IPS-18c (cell line): ENCODE results near the gene C13orf46.

Source experiments
- H3K4me3 ChIP-seq: 2 replicates; pipeline ENCODE4 v1.7.0; 2013; ENCODE audit warnings: low read depth, mild to moderate bottlenecking, low read length, moderate library complexity; ENCODE audit not compliant: insufficient read depth
- H3K9me3 ChIP-seq: one replicate; pipeline ENCODE4 v1.6.1; 2013; ENCODE audit warnings: mild to moderate bottlenecking, low read length, moderate library complexity; ENCODE audit not compliant: control insufficient read depth, insufficient read depth

The C13orf46 gene

GRCh38 chr13:113926301-113926761, 47.5 kb downstream of the C13orf46 start:
- Histone ChIP-seq H3K4me3 (no peak overlapping the region), H3K9me3 (no peaks in the 10 kb centered on the region)

DNA sequence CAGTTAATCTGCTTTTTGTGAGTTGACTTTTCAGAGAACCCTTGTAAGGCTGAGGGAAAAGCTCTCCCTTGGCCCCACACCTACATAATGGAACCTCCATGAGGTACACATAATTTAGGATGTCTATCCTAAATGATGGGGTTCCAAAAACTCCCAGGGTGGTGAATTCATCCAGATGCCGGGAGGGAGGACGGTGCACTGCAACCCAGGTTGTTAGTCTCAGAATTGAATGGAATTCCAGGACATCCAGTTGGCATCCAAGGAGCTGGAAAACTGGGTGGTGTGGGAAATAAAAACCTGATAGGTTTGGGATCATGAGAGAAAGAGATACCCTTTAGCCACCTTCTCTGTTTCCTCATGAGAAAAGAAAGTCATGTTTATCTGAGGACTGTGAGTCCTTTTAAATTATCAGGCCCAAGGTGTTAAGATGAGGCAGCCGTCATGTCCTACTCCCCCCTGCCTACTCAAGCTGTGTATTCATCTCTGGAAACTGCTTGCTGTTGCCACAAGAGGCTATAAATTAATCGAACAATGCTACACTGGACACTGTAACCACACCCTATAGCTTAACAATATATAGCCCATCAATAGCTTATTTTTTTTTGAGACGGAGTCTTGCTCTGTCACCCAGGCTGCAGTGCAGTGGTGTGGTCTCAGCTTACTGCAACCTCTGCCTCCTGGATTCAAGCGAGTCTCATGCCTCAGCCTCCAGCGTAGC, 49.5 kb downstream of the C13orf46 start:
- Histone ChIP-seq H3K9me3 (peaks cover 3% of the 10 kb centered on the region), H3K4me3 (no peak overlapping the region)

- Histone ChIP-seq H3K9me3 (peaks cover 5% of the 10 kb centered on the region), H3K4me3 (no peak overlapping the region)
These were observed 50.4 kb downstream of the C13orf46 start for GRCh38 chr13:113923376-113924063.

- H3K9me3 ChIP-seq, result peaks cover 5% of the 10 kb centered on the region
- no peak overlapping the region for H3K4me3 ChIP-seq
These were observed 51.3 kb downstream of the C13orf46 start for GRCh38 chr13:113922412-113923118.

DNA sequence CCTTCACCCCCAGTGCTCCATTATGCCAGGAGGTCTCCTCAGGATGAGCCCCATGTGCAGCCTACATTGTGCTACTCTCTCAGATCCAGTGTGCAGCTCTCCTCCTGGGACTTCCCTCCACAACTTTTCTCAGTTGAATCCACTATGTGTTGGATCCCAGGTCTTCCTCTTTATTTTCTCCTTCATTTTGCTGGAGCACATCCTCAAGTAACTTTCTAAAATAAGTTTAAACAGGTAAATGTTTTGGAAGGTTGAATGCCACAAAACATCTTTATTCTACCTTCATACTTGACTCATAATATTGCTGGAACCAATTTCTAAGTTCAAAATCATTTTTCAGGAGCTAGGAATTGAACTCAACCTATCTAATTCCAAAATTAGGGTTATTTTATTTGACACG, 52.1 kb downstream of the C13orf46 start:
- peaks cover 5% of the 10 kb centered on the region for H3K9me3 ChIP-seq
- H3K4me3 ChIP-seq, result no peak overlapping the region

- H3K4me3 ChIP-seq, result no peak overlapping the region
- peaks cover 5% of the 10 kb centered on the region for H3K9me3 ChIP-seq
These were observed 53.1 kb downstream of the C13orf46 start for GRCh38 chr13:113920606-113921286.

DNA sequence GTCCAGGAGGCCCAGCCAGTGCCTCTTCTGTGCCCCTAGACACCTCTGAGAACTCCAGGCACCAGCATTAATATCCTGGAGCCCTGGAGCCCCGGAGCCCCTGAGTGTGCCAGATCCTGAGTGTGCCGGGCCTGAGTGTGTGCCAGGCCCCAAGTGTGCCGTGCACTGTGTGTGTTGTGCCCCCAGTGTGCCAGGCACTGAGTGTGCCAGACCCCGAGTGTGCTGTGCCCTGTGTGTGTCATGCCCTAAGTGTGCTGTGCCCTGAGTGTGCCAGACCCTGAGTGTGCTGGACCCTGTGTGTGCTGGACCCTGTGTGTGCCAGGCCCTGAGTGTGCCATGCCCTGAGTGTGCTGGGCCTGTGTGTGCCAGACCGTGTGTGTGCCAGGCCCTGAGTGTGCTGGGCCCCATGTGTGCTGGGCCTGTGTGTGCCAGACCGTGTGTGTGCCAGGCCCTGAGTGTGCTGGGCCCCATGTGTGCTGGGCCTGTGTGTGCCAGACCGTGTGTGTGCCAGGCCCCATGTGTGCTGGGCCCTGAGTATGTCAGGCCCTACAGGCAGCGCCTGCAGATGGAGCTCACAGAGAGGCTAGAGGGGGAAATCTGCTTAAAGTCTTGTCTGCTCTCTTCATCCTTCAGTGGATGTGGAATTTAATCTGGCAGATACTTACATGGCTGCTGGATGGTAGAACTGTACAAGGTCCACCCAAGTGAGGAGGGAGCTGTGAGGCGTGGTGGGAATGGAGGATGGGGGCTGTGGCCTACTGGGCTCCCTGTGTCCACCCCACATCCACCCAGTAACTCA, 53.9 kb downstream of the C13orf46 start:
- Histone ChIP-seq H3K9me3 (peaks cover 5% of the 10 kb centered on the region), H3K4me3 (no peak overlapping the region)

- H3K4me3 ChIP-seq, result no peak overlapping the region
- H3K9me3 ChIP-seq, result peaks cover 5% of the 10 kb centered on the region
These were observed 54.7 kb downstream of the C13orf46 start for GRCh38 chr13:113918981-113919701.

GRCh38 chr13:113918580-113918979, 55.3 kb downstream of the C13orf46 start:
- H3K9me3 ChIP-seq, result peaks cover 5% of the 10 kb centered on the region
- no peak overlapping the region for H3K4me3 ChIP-seq

DNA sequence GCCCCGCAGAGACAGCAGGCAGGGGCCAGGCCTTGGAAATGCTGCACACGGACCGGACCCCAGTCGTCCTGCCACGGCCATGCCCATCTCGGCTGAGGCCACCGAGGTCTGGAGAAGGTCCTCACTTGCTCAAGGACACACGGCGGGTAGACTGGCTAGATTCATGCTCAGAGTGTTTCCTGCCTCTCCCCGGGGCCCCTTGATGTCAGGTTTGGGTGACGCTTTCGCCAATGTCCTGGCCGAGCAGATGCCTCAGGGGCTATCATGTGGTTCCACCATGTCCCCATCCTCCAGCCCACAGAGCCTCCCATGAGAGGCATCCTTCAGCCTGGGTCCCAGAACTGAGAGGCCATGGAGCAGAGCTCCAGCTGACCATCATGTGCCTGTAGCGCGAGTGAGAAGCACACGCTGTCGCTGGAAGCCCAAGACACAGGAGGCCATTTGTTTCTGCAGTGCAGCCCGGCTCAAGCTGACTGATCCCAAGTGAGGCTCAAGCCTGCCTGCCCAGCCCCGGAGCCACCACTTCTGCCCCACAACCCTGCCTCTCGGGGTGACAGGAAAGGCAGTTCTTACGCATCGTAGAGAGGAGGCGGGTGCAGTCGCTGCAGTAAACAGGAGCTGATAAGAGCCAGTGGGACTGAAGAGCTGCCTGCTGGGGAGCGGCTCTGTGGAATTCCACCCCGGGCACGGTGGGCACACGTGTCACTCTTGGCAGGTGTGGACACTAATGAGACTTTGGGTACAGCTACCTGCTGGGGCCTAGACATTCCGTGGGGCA, 56.1 kb downstream of the C13orf46 start:
- Histone ChIP-seq H3K9me3 (peaks cover 5% of the 10 kb centered on the region), H3K4me3 (no peak overlapping the region)

GRCh38 chr13:113917096-113917495, 56.8 kb downstream of the C13orf46 start:
- H3K9me3 ChIP-seq, result peaks cover 5% of the 10 kb centered on the region

GRCh38 chr13:113916330-113916815, 57.5 kb downstream of the C13orf46 start:
- H3K9me3 ChIP-seq, result peaks cover 5% of the 10 kb centered on the region
- no peak overlapping the region for H3K4me3 ChIP-seq

More at GRCh38 chr13:113917096-113917495, 56.8 kb downstream of the C13orf46 start:
- H3K4me3 ChIP-seq, result no peak overlapping the region

DNA sequence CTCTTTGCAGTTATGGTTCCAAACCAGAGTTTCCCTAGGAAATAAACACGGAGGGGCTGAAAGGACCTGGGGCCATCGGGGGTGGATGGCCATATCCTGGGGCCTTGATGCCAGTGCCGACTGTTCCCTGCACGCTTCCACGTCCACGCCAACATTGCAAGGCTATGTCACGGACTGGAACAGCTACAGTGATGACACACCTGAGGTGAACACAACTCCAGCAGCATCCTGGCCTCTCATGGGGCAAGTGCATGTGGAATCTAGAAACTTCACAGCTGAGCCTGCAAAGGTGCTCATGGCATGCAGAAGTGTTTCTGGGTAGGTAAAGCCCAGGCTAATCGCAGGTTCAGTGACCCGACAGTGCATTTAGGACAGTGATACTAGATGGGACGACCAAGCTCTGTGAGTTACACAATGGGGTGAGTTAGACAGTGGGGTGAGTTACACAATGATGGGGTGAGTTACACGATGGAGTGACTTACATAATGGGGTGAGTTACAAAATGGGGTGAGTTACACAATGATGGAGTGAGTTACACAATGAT, 58.0 kb downstream of the C13orf46 start:
- Histone ChIP-seq H3K9me3 (peaks cover 5% of the 10 kb centered on the region), H3K4me3 (no peak overlapping the region)

GRCh38 chr13:113915012-113915763, 58.7 kb downstream of the C13orf46 start:
- peaks cover 2% of the 10 kb centered on the region for H3K9me3 ChIP-seq

More at GRCh38 chr13:113915012-113915763, 58.7 kb downstream of the C13orf46 start:
- no peak overlapping the region for H3K4me3 ChIP-seq
